Gastrocnemius medialis (tissue), 4 donors: ENCODE measurements around the gene LMBR1.

Experiments
- POLR2A ChIP-seq, 2 donors: fragments of 450-650 bp; IDR thresholded peaks; one replicate each; pipeline ENCODE4 v1.6.1; 2017; ENCODE audit warnings: antibody characterized with exemption in 2 of 2, mild to moderate bottlenecking in 2 of 2, moderate library complexity in 2 of 2
- TF ChIP-seq, protein P1 (sequence below), 5 experiments: fragments of 450-650 bp in 3 of 5; fragments of 200-600 bp in 2 of 5; sonication (generic) in 2 of 5; IDR thresholded peaks in 4 of 5; conservative IDR thresholded peaks in 1 of 5; 1 replicate in 4 of 5; 2 replicates in 1 of 5; pipeline ENCODE4 v1.5.1; 2016 to 2019; ENCODE audit warnings: antibody characterized with exemption in 5 of 5, mild to moderate bottlenecking in 3 of 5, moderate library complexity in 3 of 5

DNA sequence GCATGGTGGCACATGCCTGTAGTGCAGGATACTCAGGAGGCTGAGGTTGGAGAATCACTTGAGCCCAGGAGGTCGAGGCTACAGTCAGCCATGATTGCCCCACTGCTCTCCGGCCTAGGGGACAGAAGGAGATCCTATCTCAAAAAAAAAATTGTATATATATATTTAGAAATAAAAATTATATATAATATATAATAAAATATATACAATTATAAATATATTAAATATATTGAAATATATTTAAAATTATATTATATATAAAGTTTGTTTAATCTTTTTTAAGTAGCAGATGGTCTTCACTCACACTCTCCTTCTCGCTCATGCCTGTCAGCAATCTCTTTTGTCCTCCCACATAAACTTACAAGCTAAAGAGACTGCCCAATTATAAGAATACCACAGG is 58.5 kb downstream of the LMBR1 start:
- TF ChIP-seq, protein P1, sequence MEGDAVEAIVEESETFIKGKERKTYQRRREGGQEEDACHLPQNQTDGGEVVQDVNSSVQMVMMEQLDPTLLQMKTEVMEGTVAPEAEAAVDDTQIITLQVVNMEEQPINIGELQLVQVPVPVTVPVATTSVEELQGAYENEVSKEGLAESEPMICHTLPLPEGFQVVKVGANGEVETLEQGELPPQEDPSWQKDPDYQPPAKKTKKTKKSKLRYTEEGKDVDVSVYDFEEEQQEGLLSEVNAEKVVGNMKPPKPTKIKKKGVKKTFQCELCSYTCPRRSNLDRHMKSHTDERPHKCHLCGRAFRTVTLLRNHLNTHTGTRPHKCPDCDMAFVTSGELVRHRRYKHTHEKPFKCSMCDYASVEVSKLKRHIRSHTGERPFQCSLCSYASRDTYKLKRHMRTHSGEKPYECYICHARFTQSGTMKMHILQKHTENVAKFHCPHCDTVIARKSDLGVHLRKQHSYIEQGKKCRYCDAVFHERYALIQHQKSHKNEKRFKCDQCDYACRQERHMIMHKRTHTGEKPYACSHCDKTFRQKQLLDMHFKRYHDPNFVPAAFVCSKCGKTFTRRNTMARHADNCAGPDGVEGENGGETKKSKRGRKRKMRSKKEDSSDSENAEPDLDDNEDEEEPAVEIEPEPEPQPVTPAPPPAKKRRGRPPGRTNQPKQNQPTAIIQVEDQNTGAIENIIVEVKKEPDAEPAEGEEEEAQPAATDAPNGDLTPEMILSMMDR (IDR thresholded peaks at IDR 0.05 in 4 of 5, conservative IDR thresholded peaks at IDR 0.05 in 1 of 5), result no peak
- TF ChIP-seq POLR2A (IDR thresholded peaks at IDR 0.05), result no peak
